GM21528 (cell line): ENCODE data around the gene KRT80.

Experiments used
- ATAC-seq: cut with Tn5 transposase; IDR thresholded peaks from one replicate; pipeline ENCODE4 v1.9.1; 2021; ENCODE audit warnings: mild to moderate bottlenecking, moderate library complexity; ENCODE audit not compliant: unreplicated experiment, low FRiP score

KRT80 gene

GRCh38 chr12:52144512-52145227 lies 47.1 kb downstream of the KRT80 start:
- ATAC-seq, result no peak

- no peak for ATAC-seq
Measured at GRCh38 chr12:52142431-52142830, 49.4 kb downstream of the KRT80 start.

GRCh38 chr12:52141875-52142274 lies 49.9 kb downstream of the KRT80 start:
- ATAC-seq, result no peak

GRCh38 chr12:52141306-52141705 lies 50.5 kb downstream of the KRT80 start:
- ATAC-seq, result no peak

- ATAC-seq, result no peak
Measured at GRCh38 chr12:52139579-52140062, 52.2 kb downstream of the KRT80 start.

- no peak for ATAC-seq
Measured at GRCh38 chr12:52139147-52139546, 52.7 kb downstream of the KRT80 start.

GRCh38 chr12:52137746-52138145 lies 54.1 kb downstream of the KRT80 start:
- ATAC-seq, result no peak

GRCh38 chr12:52132754-52133161 lies 59.1 kb downstream of the KRT80 start:
- no peak for ATAC-seq

- no peak for ATAC-seq
Measured at GRCh38 chr12:52130711-52131110, 61.1 kb downstream of the KRT80 start.

- no peak for ATAC-seq
Measured at GRCh38 chr12:52127683-52128450, 63.9 kb downstream of the KRT80 start.

- ATAC-seq, result no peak
Measured at GRCh38 chr12:52126605-52127578, 64.9 kb downstream of the KRT80 start.

GRCh38 chr12:52126050-52126604 lies 65.7 kb downstream of the KRT80 start:
- no peak for ATAC-seq

- ATAC-seq, result no peak
Measured at GRCh38 chr12:52125476-52125900, 66.3 kb downstream of the KRT80 start.

- ATAC-seq, result no peak
Measured at GRCh38 chr12:52123487-52124186, 68.2 kb downstream of the KRT80 start.

GRCh38 chr12:52122904-52123303 lies 68.9 kb downstream of the KRT80 start:
- no peak for ATAC-seq

GRCh38 chr12:52122540-52122871 lies 69.3 kb downstream of the KRT80 start:
- no peak for ATAC-seq

GRCh38 chr12:52121824-52122539 lies 69.8 kb downstream of the KRT80 start:
- no peak for ATAC-seq

GRCh38 chr12:52120951-52121823 lies 70.6 kb downstream of the KRT80 start:
- ATAC-seq, result no peak
